Osteocyte (in vitro differentiated cells): ENCODE data around the gene TP53I3. TPM values are rescaled to one million over a fixed set of nuclear protein-coding genes. Genes with fewer than 3 reads are reported as not detected.
A peak's percentile ranks its signal among the peaks of the same experiment; 100 is the strongest.

Experiments
- DNase-seq: peaks from one replicate; pipeline ENCODE4 v3.0.0; 2021; ENCODE audit warnings: mixed read lengths; ENCODE audit not compliant: unreplicated experiment; ENCODE audit errors: extremely low spot score
- H3K27ac Mint-ChIP-seq: one replicate; pipeline ENCODE4 v1.8.0; 2021; ENCODE audit warnings: mild to moderate bottlenecking, mixed read lengths; ENCODE audit not compliant: unreplicated experiment
- H3K27me3 Mint-ChIP-seq: one replicate; pipeline ENCODE4 v1.8.0; 2021; ENCODE audit warnings: mixed read lengths; ENCODE audit not compliant: unreplicated experiment
- H3K36me3 Mint-ChIP-seq: one replicate; pipeline ENCODE4 v1.8.0; 2021; ENCODE audit warnings: mixed read lengths; ENCODE audit not compliant: unreplicated experiment
- H3K4me1 Mint-ChIP-seq: one replicate; pipeline ENCODE4 v1.8.0; 2021; ENCODE audit warnings: mixed read lengths; ENCODE audit not compliant: unreplicated experiment
- H3K4me3 Mint-ChIP-seq: one replicate; pipeline ENCODE4 v1.8.0; 2021; ENCODE audit warnings: mild to moderate bottlenecking, moderate library complexity, mixed read lengths; ENCODE audit not compliant: unreplicated experiment
- H3K9me3 Mint-ChIP-seq: one replicate; pipeline ENCODE4 v1.8.0; 2021; ENCODE audit warnings: mixed read lengths; ENCODE audit not compliant: unreplicated experiment
- total RNA-seq: library from RNA; stranded (reverse); gene quantifications from 2 replicates; pipeline ENCODE4 v1.2.1, GENCODE V29; 2021
- TF ChIP-seq, protein P1 (sequence below): fragments of 200-600 bp; sonication (generic); IDR thresholded peaks from 2 replicates; pipeline ENCODE4 v1.5.0; 2021; ENCODE audit warnings: antibody characterized with exemption, mild to moderate bottlenecking, moderate library complexity

TP53I3 gene
- total RNA-seq, 1 donor from 2014 or later = 45.9 TPM

DNA sequence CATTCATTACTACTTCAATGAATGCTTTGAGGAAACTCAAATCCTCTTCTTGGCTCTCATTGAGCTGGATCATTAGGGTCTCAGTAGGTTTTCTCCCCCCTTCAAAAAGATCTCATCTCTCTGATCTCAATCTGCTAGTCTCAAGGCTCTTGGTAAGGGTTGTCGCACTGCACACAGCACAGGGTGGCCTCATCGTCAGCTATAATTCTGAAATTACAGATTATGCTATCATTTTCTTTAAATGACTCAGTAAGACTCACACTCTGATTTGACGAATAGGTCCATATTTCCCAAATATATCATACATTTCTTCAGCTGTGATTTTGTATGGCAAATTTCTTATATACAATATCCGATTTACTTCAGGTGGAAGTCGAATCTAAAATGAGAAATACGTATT lies 10.8 kb downstream of the TP53I3 start:
- TF ChIP-seq, protein P1, sequence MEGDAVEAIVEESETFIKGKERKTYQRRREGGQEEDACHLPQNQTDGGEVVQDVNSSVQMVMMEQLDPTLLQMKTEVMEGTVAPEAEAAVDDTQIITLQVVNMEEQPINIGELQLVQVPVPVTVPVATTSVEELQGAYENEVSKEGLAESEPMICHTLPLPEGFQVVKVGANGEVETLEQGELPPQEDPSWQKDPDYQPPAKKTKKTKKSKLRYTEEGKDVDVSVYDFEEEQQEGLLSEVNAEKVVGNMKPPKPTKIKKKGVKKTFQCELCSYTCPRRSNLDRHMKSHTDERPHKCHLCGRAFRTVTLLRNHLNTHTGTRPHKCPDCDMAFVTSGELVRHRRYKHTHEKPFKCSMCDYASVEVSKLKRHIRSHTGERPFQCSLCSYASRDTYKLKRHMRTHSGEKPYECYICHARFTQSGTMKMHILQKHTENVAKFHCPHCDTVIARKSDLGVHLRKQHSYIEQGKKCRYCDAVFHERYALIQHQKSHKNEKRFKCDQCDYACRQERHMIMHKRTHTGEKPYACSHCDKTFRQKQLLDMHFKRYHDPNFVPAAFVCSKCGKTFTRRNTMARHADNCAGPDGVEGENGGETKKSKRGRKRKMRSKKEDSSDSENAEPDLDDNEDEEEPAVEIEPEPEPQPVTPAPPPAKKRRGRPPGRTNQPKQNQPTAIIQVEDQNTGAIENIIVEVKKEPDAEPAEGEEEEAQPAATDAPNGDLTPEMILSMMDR = no peak
- H3K27ac Mint-ChIP-seq = peak overlapping the region; percentile 23
- H3K27me3 Mint-ChIP-seq = no peaks in the 10 kb centered on the region
- DNase-seq = no peak
- peaks cover 10% of the 10 kb centered on the region for H3K36me3 Mint-ChIP-seq
- H3K4me3 Mint-ChIP-seq = peak overlapping the region; percentile 40
- no peaks in the 10 kb centered on the region for H3K9me3 Mint-ChIP-seq
- H3K4me1 Mint-ChIP-seq = peaks cover 27% of the 10 kb centered on the region

DNA sequence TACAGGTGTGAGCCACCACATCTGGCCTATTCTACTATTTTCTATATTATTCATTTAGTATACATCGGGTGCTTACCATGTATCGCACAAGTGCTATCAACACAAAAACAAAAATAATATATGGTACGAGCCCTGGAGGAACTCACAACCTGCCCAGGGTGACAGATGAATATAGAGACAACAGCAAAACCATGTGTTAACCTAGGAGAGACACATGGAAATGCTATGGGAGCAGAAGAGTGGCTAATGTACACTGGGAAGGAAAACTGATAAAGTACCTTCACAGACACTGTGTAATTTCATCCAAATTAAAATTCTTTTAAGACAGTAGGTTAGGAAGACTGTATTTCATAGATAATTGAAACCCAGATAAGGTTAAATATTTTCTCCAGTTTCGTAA lies 12.4 kb downstream of the TP53I3 start:
- Mint-ChIP-seq H3K4me1 (peaks cover 19% of the 10 kb centered on the region), H3K27ac (no peak overlapping the region), H3K36me3 (peaks cover 16% of the 10 kb centered on the region), H3K4me3 (no peak overlapping the region), H3K27me3 (no peaks in the 10 kb centered on the region), H3K9me3 (no peaks in the 10 kb centered on the region)
- no peak for DNase-seq
- TF ChIP-seq, protein P1 = no peak

DNA sequence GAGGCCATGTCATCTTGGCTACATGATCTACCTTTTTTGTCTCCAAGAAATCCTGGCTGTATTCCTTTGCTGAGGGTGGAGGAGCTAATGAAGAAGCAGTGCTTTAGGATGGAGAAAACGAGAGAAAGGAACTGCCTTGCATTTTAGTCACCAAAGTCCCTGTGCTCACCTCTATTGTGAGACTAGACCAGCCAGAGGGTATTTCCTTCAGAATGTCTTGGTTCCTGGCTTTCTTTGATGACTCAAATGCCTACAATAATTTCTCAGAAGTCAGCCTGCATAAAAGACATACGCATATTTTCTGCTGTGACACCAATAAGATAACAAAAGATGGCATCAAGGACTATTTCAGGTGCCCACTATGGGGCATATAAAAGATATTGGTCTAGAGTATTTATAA lies 19.3 kb downstream of the TP53I3 start:
- H3K4me1 Mint-ChIP-seq = no peaks in the 10 kb centered on the region
- H3K4me3 Mint-ChIP-seq = no peak overlapping the region

DNA sequence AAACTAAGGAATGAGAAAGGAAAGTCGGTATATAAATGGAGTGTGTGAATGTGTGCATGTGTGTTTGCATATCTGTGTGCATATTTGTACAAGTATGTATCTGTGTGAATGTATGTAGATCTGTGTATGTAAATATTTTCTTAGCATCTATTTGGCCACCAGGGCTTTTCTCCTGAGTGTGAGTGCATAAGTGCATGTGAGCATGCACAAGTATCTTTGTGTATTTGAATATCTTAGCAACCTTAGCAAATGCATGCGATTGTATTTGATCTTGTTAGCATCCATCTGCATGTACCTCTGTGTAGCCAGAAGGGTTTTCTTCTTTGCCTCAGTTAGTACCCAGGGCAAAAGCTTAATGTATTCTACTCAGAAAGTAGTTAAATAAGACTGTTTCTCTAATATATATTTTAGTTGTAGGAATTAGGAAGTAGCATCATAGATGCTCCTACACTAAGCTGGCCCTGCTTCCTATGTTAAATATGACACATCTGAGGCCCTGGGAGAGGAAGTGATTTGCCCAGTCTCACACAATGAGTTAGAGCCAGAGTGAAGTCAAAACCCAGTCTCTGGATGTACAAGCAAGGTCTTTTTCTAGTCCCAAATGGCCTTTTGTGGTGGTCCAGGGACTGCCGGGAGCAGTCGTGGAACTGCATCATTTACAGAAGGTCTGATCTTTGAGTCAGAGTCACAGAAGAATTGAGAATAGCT lies 25.9 kb downstream of the TP53I3 start:
- Mint-ChIP-seq H3K27me3 (no peaks in the 10 kb centered on the region), H3K9me3 (no peaks in the 10 kb centered on the region), H3K27ac (no peak overlapping the region), H3K4me1 (no peaks in the 10 kb centered on the region), H3K4me3 (no peak overlapping the region), H3K36me3 (peaks cover 4% of the 10 kb centered on the region)
- DNase-seq = no peak
- TF ChIP-seq, protein P1 = no peak

More for the DNA sequence above, 19.3 kb downstream of the TP53I3 start:
- H3K27me3 Mint-ChIP-seq = no peaks in the 10 kb centered on the region
- no peak overlapping the region for H3K27ac Mint-ChIP-seq
- DNase-seq = no peak
- H3K9me3 Mint-ChIP-seq = no peaks in the 10 kb centered on the region
- TF ChIP-seq, protein P1 = no peak
- peaks cover 10% of the 10 kb centered on the region for H3K36me3 Mint-ChIP-seq

DNA sequence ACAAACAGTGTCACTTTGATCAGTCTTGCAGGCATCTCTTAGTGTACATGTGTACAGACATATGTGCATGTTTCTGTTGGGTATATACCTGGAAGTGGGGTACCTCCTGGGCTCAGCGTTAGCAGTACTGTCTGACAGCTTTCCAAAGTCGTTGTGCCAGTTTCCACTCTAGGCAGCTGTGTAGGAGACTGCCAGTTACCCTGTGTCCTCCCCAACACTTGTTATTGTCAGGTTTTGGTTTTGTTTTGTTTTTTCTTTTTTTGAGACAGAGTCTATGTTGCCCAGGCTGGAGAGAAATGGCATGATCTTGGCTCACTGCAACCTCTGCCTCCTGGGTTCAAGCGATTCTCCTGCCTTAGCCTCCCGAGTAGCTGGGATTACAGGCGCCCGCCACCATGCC lies 28.9 kb downstream of the TP53I3 start:
- H3K27me3 Mint-ChIP-seq = no peaks in the 10 kb centered on the region

More for the DNA sequence above, 28.9 kb downstream of the TP53I3 start:
- TF ChIP-seq, protein P1 = no peak
- no peak overlapping the region for H3K27ac Mint-ChIP-seq
- no peak for DNase-seq
- H3K4me3 Mint-ChIP-seq = no peak overlapping the region
- H3K36me3 Mint-ChIP-seq = peaks cover 4% of the 10 kb centered on the region
- H3K9me3 Mint-ChIP-seq = no peaks in the 10 kb centered on the region
- H3K4me1 Mint-ChIP-seq = no peaks in the 10 kb centered on the region
